GM23338 (cell line): ENCODE measurements around the gene ZNF787.

Experiments used
- CREB1 ChIP-seq: fragments of 250-450 bp; sonication (Bioruptor Pico); IDR thresholded peaks from 2 replicates; pipeline ENCODE4 v1.5.0; 2020; ENCODE audit warnings: low read depth, mild to moderate bottlenecking, moderate library complexity
- CTCF ChIP-seq, 2 experiments: fragments of 200-600 bp in 1 of 2; sonication (generic) in 1 of 2; conservative IDR thresholded peaks; 2 replicates each; pipeline versions ENCODE4 v1.5.1 to v1.6.1; 2016 to 2017; ENCODE audit warnings: antibody characterized with exemption in 2 of 2, low read depth in 2 of 2, mild to moderate bottlenecking in 2 of 2, moderate library complexity in 1 of 2
- EZH2phosphoT487 ChIP-seq: fragments of 200-600 bp; sonication (generic); IDR thresholded peaks from one replicate; pipeline ENCODE4 v1.8.1; 2018; ENCODE audit warnings: antibody characterized with exemption; ENCODE audit not compliant: unreplicated experiment
- JUNB ChIP-seq: IDR thresholded peaks from one replicate; pipeline ENCODE4 v1.6.1; 2016; ENCODE audit warnings: antibody characterized with exemption; ENCODE audit not compliant: unreplicated experiment
- POLR2AphosphoS5 ChIP-seq: IDR thresholded peaks from 2 replicates; pipeline ENCODE4 v1.6.1; 2016; ENCODE audit warnings: antibody characterized with exemption, low read depth

- TF ChIP-seq POLR2AphosphoS5 (no peak), JUNB (no peak), CTCF (conservative IDR thresholded peaks at IDR 0.05; ENCODE audit: low read depth in 2 of 2) (no peak), CREB1 (CRISPR knock-in tag) (no peak), EZH2phosphoT487 (no peak)
Observed at GRCh38 chr19:56139847-56140582, 18.9 kb upstream of the ZNF787 start.
